Endothelial cell of umbilical vein (primary cell): ENCODE results near the gene EIF2A. TPM values are rescaled to one million over a fixed set of nuclear protein-coding genes. Genes with fewer than 3 reads are reported as not detected.

Source experiments
- BruUV-seq: library from RNA; stranded (reverse); fragments of 400-500 nt; replicated peaks from 2 replicates; lab custom pipeline; 2021; lab: Mats Ljungman, UMichigan
- CTCF ChIA-PET: fragments of 300-600, 350-600 bp; sonication (Branson Sonifier 250); formaldehyde crosslinking; loops from one replicate; lab custom pipeline; 2021; ENCODE audit warnings: antibody characterized with exemption, inconsistent platforms; lab: Charles Lee
- POLR2A ChIA-PET: fragments of 300-600, 350-600 bp; sonication (Branson Sonifier 250); formaldehyde crosslinking; loops from one replicate; lab custom pipeline; 2021; ENCODE audit warnings: antibody characterized with exemption, inconsistent platforms; lab: Charles Lee
- DNase-seq: peaks from one replicate; pipeline ENCODE4 v3.0.0-alpha.2; 2011; ENCODE audit warnings: low read depth, low spot score
- FAIRE-seq: peaks from 2 replicates; lab custom pipeline; 2011; peaks lifted over from hg19 to GRCh38; lab: Jason Lieb, UNC
- H2AFZ ChIP-seq: 2 replicates; pipeline ENCODE4 v1.6.0; 2012; ENCODE audit warnings: low read depth, low read length, control low read depth, inconsistent platforms
- H3K27ac ChIP-seq: 2 replicates; pipeline ENCODE4 v1.5.1; 2011; ENCODE audit warnings: low read depth, mild to moderate bottlenecking, control low read depth, low read length, moderate library complexity; ENCODE audit not compliant: insufficient read depth
- H3K27me3 ChIP-seq, 2 experiments: 2 replicates each; pipeline versions ENCODE4 v1.6.0 to v1.6.1; 2011; ENCODE audit warnings: low read length in 2 of 2, mixed read lengths in 1 of 2; ENCODE audit not compliant: control insufficient read depth in 2 of 2, insufficient read depth in 2 of 2
- H3K36me3 ChIP-seq, 2 experiments: 2 replicates in 1 of 2; 3 replicates in 1 of 2; pipeline ENCODE4 v1.5.1; 2011; ENCODE audit warnings: low read length in 2 of 2, mild to moderate bottlenecking in 1 of 2, moderate library complexity in 1 of 2; ENCODE audit not compliant: control insufficient read depth in 2 of 2, insufficient read depth in 2 of 2; ENCODE audit errors: extremely low read depth in 1 of 2
- H3K4me1 ChIP-seq: 3 replicates; pipeline ENCODE4 v1.5.1; 2011; ENCODE audit warnings: mild to moderate bottlenecking, low read length; ENCODE audit not compliant: control insufficient read depth, insufficient read depth; ENCODE audit errors: extremely low read depth
- H3K4me2 ChIP-seq: 2 replicates; pipeline ENCODE4 v1.6.1; 2011; ENCODE audit warnings: low read length, control low read depth, mixed read lengths; ENCODE audit not compliant: insufficient read depth
- H3K4me3 ChIP-seq, 3 experiments: fragments of 200-600 bp in 1 of 3; sonication (generic), shearing (Covaris generic) in 1 of 3; replicated peaks in 1 of 3; 2 replicates each; pipeline ENCODE4 v1.5.1; 2011 to 2016; ENCODE audit warnings: control low read depth in 3 of 3, low read length in 3 of 3, mild to moderate bottlenecking in 2 of 3, inconsistent platforms in 1 of 3, low read depth in 1 of 3, moderate library complexity in 1 of 3; ENCODE audit not compliant: insufficient read depth in 1 of 3
- H3K79me2 ChIP-seq: 2 replicates; pipeline ENCODE4 v1.6.0; 2012; ENCODE audit warnings: low read length, inconsistent platforms; ENCODE audit not compliant: control insufficient read depth, insufficient read depth
- H3K9ac ChIP-seq: replicated peaks from 2 replicates; pipeline ENCODE3; 2011; ENCODE audit warnings: low read length, control low read depth; ENCODE audit not compliant: insufficient read depth; ENCODE audit errors: extremely low read depth
- H3K9me1 ChIP-seq: replicated peaks from 3 replicates; pipeline ENCODE4 v1.6.0; 2011; ENCODE audit warnings: mild to moderate bottlenecking, low read length; ENCODE audit not compliant: control insufficient read depth, insufficient read depth; ENCODE audit errors: extremely low read depth
- H3K9me3 ChIP-seq: replicated peaks from 2 replicates; pipeline ENCODE4 v1.5.1; 2012; ENCODE audit warnings: low read length, inconsistent platforms; ENCODE audit not compliant: control insufficient read depth, insufficient read depth
- H4K20me1 ChIP-seq: replicated peaks from 2 replicates; pipeline ENCODE3; 2011; ENCODE audit warnings: mild to moderate bottlenecking, low read length; ENCODE audit not compliant: control insufficient read depth, insufficient read depth; ENCODE audit errors: extremely low read depth
- EZH2 ChIP-seq: IDR thresholded peaks from 2 replicates; pipeline ENCODE4 v1.6.1; 2012; ENCODE audit warnings: borderline replicate concordance, low read depth, mild to moderate bottlenecking, moderate library complexity, low read length, inconsistent platforms; ENCODE audit not compliant: severe bottlenecking
- FOS ChIP-seq: IDR thresholded peaks from 2 replicates; pipeline ENCODE4 v1.6.1; 2011; ENCODE audit warnings: mild to moderate bottlenecking, low read length, moderate library complexity, borderline replicate concordance; ENCODE audit not compliant: insufficient read depth
- GATA2 ChIP-seq: IDR thresholded peaks from 2 replicates; pipeline ENCODE4 v1.7.0; 2011; ENCODE audit warnings: low read depth, mild to moderate bottlenecking, moderate library complexity, mixed read lengths, low read length; ENCODE audit not compliant: insufficient read length, insufficient read depth
- JUN ChIP-seq: IDR thresholded peaks from 2 replicates; pipeline ENCODE4 v1.6.1; 2011; ENCODE audit warnings: borderline replicate concordance, low read depth; ENCODE audit not compliant: insufficient read length, insufficient read depth
- MYC ChIP-seq: IDR thresholded peaks from one replicate; pipeline ENCODE4 v1.6.1; 2011; ENCODE audit warnings: mild to moderate bottlenecking, low read depth, low read length
- POLR2A ChIP-seq: IDR thresholded peaks from 2 replicates; pipeline ENCODE4 v1.6.1; 2012; ENCODE audit warnings: low read depth, mild to moderate bottlenecking, control low read depth, low read length
- POLR2AphosphoS5 ChIP-seq: IDR thresholded peaks from 2 replicates; pipeline ENCODE4 v1.6.1; 2012; ENCODE audit warnings: low read depth, mild to moderate bottlenecking, control low read depth, low read length, moderate library complexity; ENCODE audit not compliant: insufficient read depth
- dilution Hi-C: fragments of 300-500 bp; cut with MboI; formaldehyde crosslinking; loops from one replicate; pipeline ENCODE4 v1.15.0; 2019; ENCODE audit warnings: low sequenced_read_pairs; ENCODE audit not compliant: extremely low pct_ligation_motif_present
- intact Hi-C: fragments of 100-400 bp; cut with micrococcal nuclease; formaldehyde crosslinking; loops from one replicate; pipeline ENCODE4 v1.10.0; 2022
- polyA plus RNA-seq, 4 experiments: library from polyadenylated mRNA; depleted of rRNA in 3 of 4; stranded (reverse) in 3 of 4; unstranded in 1 of 4; fragments of >200 nt; gene quantifications; 2 replicates each; pipeline versions ENCODE4 v1.2.1 to v1.2.3, GENCODE V29; 2011 to 2012; ENCODE audit warnings: missing spikeins in 1 of 4
- total RNA-seq: library from RNA; stranded (reverse); gene quantifications from 2 replicates; pipeline ENCODE4 v1.2.3, GENCODE V29; 2021
- TF ChIP-seq, protein P1 (sequence below): IDR thresholded peaks from 2 replicates; pipeline ENCODE4 v1.6.1; 2011; ENCODE audit not compliant: insufficient read depth, insufficient read length
- TF ChIP-seq, protein P2 (sequence below), 2 donors: IDR thresholded peaks; 1 replicate in 1 of 2; 2 replicates in 1 of 2; pipeline ENCODE4 v1.5.1; 2011; ENCODE audit warnings: low read length in 2 of 2, mild to moderate bottlenecking in 2 of 2, moderate library complexity in 2 of 2, control low read depth in 1 of 2, inconsistent platforms in 1 of 2, low read depth in 1 of 2; ENCODE audit not compliant: insufficient read depth in 1 of 2; ENCODE audit errors: extremely low read depth in 1 of 2

The EIF2A gene
- total and polyA plus RNA-seq, 2 donors (not counting 3 experiments of a cell fraction or from before 2014, with no cell fraction given) = 85.2 to 97.6 TPM

- H3K9me1 ChIP-seq = no peaks in the 10 kb centered on the region
- H2AFZ ChIP-seq = no peak overlapping the region
- ChIA-PET CTCF (no interaction called here), POLR2A (no interaction called here)
- no peaks in the 10 kb centered on the region for H3K27me3 ChIP-seq
- no TSS peak for BruUV-seq
- H3K27ac ChIP-seq = no peak overlapping the region
- no peak for TF ChIP-seq JUN
- TF ChIP-seq POLR2AphosphoS5 = no peak
- TF ChIP-seq, protein P1, sequence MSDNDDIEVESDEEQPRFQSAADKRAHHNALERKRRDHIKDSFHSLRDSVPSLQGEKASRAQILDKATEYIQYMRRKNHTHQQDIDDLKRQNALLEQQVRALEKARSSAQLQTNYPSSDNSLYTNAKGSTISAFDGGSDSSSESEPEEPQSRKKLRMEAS = no peak
- TF ChIP-seq POLR2A = no peak
- TF ChIP-seq FOS = no peak
- TF ChIP-seq EZH2 = no peak
- TF ChIP-seq MYC = no peak
- TF ChIP-seq, protein P2, sequence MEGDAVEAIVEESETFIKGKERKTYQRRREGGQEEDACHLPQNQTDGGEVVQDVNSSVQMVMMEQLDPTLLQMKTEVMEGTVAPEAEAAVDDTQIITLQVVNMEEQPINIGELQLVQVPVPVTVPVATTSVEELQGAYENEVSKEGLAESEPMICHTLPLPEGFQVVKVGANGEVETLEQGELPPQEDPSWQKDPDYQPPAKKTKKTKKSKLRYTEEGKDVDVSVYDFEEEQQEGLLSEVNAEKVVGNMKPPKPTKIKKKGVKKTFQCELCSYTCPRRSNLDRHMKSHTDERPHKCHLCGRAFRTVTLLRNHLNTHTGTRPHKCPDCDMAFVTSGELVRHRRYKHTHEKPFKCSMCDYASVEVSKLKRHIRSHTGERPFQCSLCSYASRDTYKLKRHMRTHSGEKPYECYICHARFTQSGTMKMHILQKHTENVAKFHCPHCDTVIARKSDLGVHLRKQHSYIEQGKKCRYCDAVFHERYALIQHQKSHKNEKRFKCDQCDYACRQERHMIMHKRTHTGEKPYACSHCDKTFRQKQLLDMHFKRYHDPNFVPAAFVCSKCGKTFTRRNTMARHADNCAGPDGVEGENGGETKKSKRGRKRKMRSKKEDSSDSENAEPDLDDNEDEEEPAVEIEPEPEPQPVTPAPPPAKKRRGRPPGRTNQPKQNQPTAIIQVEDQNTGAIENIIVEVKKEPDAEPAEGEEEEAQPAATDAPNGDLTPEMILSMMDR (IDR thresholded peaks at IDR 0.05; ENCODE audit: extremely low read depth in 1 of 2, insufficient read depth in 1 of 2, low read depth in 1 of 2, low read length in 2 of 2) = no peak
- no peak for TF ChIP-seq GATA2
- H4K20me1 ChIP-seq = no peaks in the 10 kb centered on the region
- H3K36me3 ChIP-seq = peaks cover 4 to 15% of the 10 kb centered on the region in 2 experiments
- DNase-seq = no peak
- intact Hi-C loops = no loop called here
- no peak overlapping the region for H3K4me3 ChIP-seq
- H3K9ac ChIP-seq = no peak overlapping the region
- no peaks in the 10 kb centered on the region for H3K4me1 ChIP-seq
- no peak overlapping the region for H3K4me2 ChIP-seq
- no peaks in the 10 kb centered on the region for H3K9me3 ChIP-seq
- peaks cover 32% of the 10 kb centered on the region for H3K79me2 ChIP-seq
- dilution Hi-C loops = no loop called here
- FAIRE-seq = no peak
These were observed 77.4 kb downstream of the EIF2A start for GRCh38 chr3:150623945-150624344.
